KMS-11 (cell line): ENCODE measurements around the gene AFF3.

Experiments used
- H2AFZ ChIP-seq: fragments of 200-600 bp; sonication (generic); 2 replicates; pipeline ENCODE4 v1.6.1; 2016; ENCODE audit warnings: antibody characterized with exemption, mixed run types, low read depth
- H3K27ac ChIP-seq: fragments of 200-600 bp; sonication (generic); 2 replicates; pipeline ENCODE4 v1.6.1; 2016; ENCODE audit warnings: mild to moderate bottlenecking, mixed run types
- H3K27me3 ChIP-seq: fragments of 200-600 bp; sonication (generic); 2 replicates; pipeline ENCODE4 v1.6.1; 2017; ENCODE audit warnings: mild to moderate bottlenecking, low read depth, mixed run types, moderate library complexity; ENCODE audit not compliant: insufficient read depth
- H3K36me3 ChIP-seq: fragments of 200-600 bp; sonication (generic); 2 replicates; pipeline ENCODE4 v1.6.1; 2017; ENCODE audit warnings: mild to moderate bottlenecking, mixed run types; ENCODE audit not compliant: insufficient read depth
- H3K4me1 ChIP-seq: fragments of 200-600 bp; sonication (generic); 2 replicates; pipeline ENCODE4 v1.6.1; 2016; ENCODE audit warnings: mild to moderate bottlenecking, low read depth, mixed run types; ENCODE audit not compliant: poor library complexity, severe bottlenecking
- H3K4me2 ChIP-seq: fragments of 200-600 bp; sonication (generic); 2 replicates; pipeline ENCODE4 v1.7.0; 2016; ENCODE audit warnings: mild to moderate bottlenecking, mixed run types
- H3K4me3 ChIP-seq: fragments of 200-600 bp; sonication (generic); IDR thresholded peaks from 2 replicates; pipeline ENCODE4 v1.6.1; 2017; ENCODE audit warnings: low read depth, low read length, mixed read lengths; ENCODE audit not compliant: insufficient read depth
- H3K79me2 ChIP-seq: fragments of 200-600 bp; sonication (generic); 2 replicates; pipeline ENCODE4 v1.6.1; 2016; ENCODE audit warnings: low read depth, mixed run types; ENCODE audit not compliant: insufficient read depth
- H3K9ac ChIP-seq: fragments of 200-600 bp; sonication (generic); 2 replicates; pipeline ENCODE4 v1.6.1; 2016; ENCODE audit warnings: mild to moderate bottlenecking, mixed run types
- H4K20me1 ChIP-seq: fragments of 200-600 bp; sonication (generic); 2 replicates; pipeline ENCODE4 v1.6.1; 2016; ENCODE audit warnings: mild to moderate bottlenecking, mixed run types; ENCODE audit not compliant: insufficient read depth
- CTCF ChIP-seq: fragments of 200-600 bp; sonication (generic); conservative IDR thresholded peaks from 2 replicates; pipeline ENCODE4 v1.6.1; 2017; ENCODE audit warnings: low read depth, mild to moderate bottlenecking, antibody characterized with exemption, low read length, moderate library complexity, mixed read lengths

The AFF3 gene

GRCh38 chr2:100135415-100135814 lies 7.0 kb downstream of the AFF3 start:
- Histone ChIP-seq H3K4me1 (no peaks in the 10 kb centered on the region), H2AFZ (no peak overlapping the region), H3K27ac (no peak overlapping the region), H3K36me3 (no peaks in the 10 kb centered on the region), H3K4me2 (no peak overlapping the region), H3K9ac (no peak overlapping the region), H3K79me2 (no peaks in the 10 kb centered on the region), H3K27me3 (no peaks in the 10 kb centered on the region), H4K20me1 (no peaks in the 10 kb centered on the region), H3K4me3 (no peak overlapping the region)
- TF ChIP-seq CTCF, result no peak

GRCh38 chr2:100130595-100131391 lies 11.6 kb downstream of the AFF3 start:
- Histone ChIP-seq H4K20me1 (no peaks in the 10 kb centered on the region), H3K27ac (no peak overlapping the region), H2AFZ (no peak overlapping the region), H3K4me2 (no peak overlapping the region), H3K27me3 (no peaks in the 10 kb centered on the region), H3K4me1 (no peaks in the 10 kb centered on the region), H3K4me3 (no peak overlapping the region), H3K79me2 (no peaks in the 10 kb centered on the region), H3K36me3 (no peaks in the 10 kb centered on the region), H3K9ac (no peak overlapping the region)
- TF ChIP-seq CTCF, result no peak

- no peaks in the 10 kb centered on the region for H3K79me2 ChIP-seq
- no peak for TF ChIP-seq CTCF
- H2AFZ ChIP-seq, result no peak overlapping the region
- no peak overlapping the region for H3K27ac ChIP-seq
- no peaks in the 10 kb centered on the region for H4K20me1 ChIP-seq
- no peak overlapping the region for H3K4me2 ChIP-seq
- H3K9ac ChIP-seq, result no peak overlapping the region
- H3K27me3 ChIP-seq, result no peaks in the 10 kb centered on the region
- no peaks in the 10 kb centered on the region for H3K4me1 ChIP-seq
- H3K36me3 ChIP-seq, result no peaks in the 10 kb centered on the region
- H3K4me3 ChIP-seq, result no peak overlapping the region
Observed at GRCh38 chr2:100126897-100127401, 15.4 kb downstream of the AFF3 start.

GRCh38 chr2:100126201-100126600 lies 16.2 kb downstream of the AFF3 start:
- Histone ChIP-seq H3K4me2 (no peak overlapping the region), H3K9ac (no peak overlapping the region), H3K27ac (no peak overlapping the region), H3K36me3 (no peaks in the 10 kb centered on the region), H3K79me2 (no peaks in the 10 kb centered on the region), H4K20me1 (no peaks in the 10 kb centered on the region), H3K4me1 (no peaks in the 10 kb centered on the region), H2AFZ (no peak overlapping the region), H3K27me3 (no peaks in the 10 kb centered on the region), H3K4me3 (no peak overlapping the region)
- TF ChIP-seq CTCF, result no peak
